T-helper 17 cell (primary cell): Measurements from ENCODE around the gene SLCO1B1. TPM values are rescaled to one million over a fixed set of nuclear protein-coding genes. Genes with fewer than 3 reads are reported as not detected.
"Not testable (repeated sequence)": the region's sequence is repeated elsewhere in the genome, so short reads cannot be mapped to it uniquely, and the experiment has no call there.

ENCODE experiments used
- ATAC-seq: fragments of 150-1000 bp; cut with Tn5 transposase; 2 replicates; pipeline ENCODE4 v1.10.0; 2021; ENCODE audit warnings: mild to moderate bottlenecking, moderate library complexity
- DNase-seq, 3 donors: peaks; one replicate each; pipeline versions ENCODE4 v3.0.0 to v3.0.0-alpha.2; 2020 to 2021
- H3K9me3 ChIP-seq: one replicate; pipeline ENCODE4 v1.7.0; 2013; ENCODE audit warnings: low read length, mild to moderate bottlenecking; ENCODE audit not compliant: control insufficient read depth, poor library complexity, severe bottlenecking
- H3K27ac Mint-ChIP-seq: one replicate; pipeline ENCODE4 v1.8.0; 2022; ENCODE audit warnings: mild to moderate bottlenecking, moderate library complexity, mixed read lengths
- H3K27me3 Mint-ChIP-seq: one replicate; pipeline ENCODE4 v1.8.0; 2022; ENCODE audit warnings: mixed read lengths
- H3K36me3 Mint-ChIP-seq: one replicate; pipeline ENCODE4 v1.8.0; 2022; ENCODE audit warnings: low read depth, mixed read lengths
- H3K4me1 Mint-ChIP-seq: one replicate; pipeline ENCODE4 v1.8.0; 2022; ENCODE audit warnings: mild to moderate bottlenecking, mixed read lengths
- H3K4me3 Mint-ChIP-seq: one replicate; pipeline ENCODE4 v1.8.0; 2022; ENCODE audit warnings: mild to moderate bottlenecking, moderate library complexity, mixed read lengths
- total RNA-seq, 4 donors: library from RNA in 2 of 4; stranded (reverse) in 2 of 4; gene quantifications; one replicate each; pipeline ENCODE4 v1.2.3 and lab custom pipeline; 2022 to 2026

Gene SLCO1B1, protein sequence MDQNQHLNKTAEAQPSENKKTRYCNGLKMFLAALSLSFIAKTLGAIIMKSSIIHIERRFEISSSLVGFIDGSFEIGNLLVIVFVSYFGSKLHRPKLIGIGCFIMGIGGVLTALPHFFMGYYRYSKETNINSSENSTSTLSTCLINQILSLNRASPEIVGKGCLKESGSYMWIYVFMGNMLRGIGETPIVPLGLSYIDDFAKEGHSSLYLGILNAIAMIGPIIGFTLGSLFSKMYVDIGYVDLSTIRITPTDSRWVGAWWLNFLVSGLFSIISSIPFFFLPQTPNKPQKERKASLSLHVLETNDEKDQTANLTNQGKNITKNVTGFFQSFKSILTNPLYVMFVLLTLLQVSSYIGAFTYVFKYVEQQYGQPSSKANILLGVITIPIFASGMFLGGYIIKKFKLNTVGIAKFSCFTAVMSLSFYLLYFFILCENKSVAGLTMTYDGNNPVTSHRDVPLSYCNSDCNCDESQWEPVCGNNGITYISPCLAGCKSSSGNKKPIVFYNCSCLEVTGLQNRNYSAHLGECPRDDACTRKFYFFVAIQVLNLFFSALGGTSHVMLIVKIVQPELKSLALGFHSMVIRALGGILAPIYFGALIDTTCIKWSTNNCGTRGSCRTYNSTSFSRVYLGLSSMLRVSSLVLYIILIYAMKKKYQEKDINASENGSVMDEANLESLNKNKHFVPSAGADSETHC
- not detected for total RNA-seq
- total RNA-seq (lab: John Stamatoyannopoulos, UW) = 0 reads per million in 2 donors

DNA sequence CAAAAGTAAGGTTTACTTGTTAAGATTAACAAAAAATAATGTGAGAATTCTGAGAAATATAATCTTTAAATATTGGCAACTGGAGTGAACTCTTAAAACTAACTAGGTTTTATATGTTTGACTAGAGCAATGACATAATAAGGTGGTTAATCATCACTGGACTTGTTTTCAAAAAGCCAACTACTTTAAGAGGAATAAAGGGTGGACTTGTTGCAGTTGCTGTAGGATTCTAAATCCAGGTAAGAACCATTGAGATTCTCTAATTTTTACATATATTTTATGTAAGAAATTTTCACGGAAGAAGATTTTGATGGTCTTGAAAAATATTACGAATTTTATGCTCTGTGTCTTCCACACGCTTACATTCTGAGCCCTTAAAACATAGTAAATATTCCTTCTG lies at the start of gene SLCO1B1:
Gene SLCO1B1 (plus strand): TSS at position 197 of the 400 bp plus-strand sequence. CDS start 10,381 bp downstream, outside the sequence.
- no peak within 1 kb of the TSS for H3K27ac Mint-ChIP-seq
- H3K4me3 Mint-ChIP-seq = no peak within 1 kb of the TSS
- ATAC-seq (no peak), DNase-seq (no peak)
- no peaks in the 10 kb centered on the region for H3K4me1 Mint-ChIP-seq
- H3K27me3 Mint-ChIP-seq = no peaks in the 10 kb centered on the region
- no peaks in the 10 kb centered on the region for H3K36me3 Mint-ChIP-seq
- no peaks in the 10 kb centered on the region for H3K9me3 ChIP-seq

DNA sequence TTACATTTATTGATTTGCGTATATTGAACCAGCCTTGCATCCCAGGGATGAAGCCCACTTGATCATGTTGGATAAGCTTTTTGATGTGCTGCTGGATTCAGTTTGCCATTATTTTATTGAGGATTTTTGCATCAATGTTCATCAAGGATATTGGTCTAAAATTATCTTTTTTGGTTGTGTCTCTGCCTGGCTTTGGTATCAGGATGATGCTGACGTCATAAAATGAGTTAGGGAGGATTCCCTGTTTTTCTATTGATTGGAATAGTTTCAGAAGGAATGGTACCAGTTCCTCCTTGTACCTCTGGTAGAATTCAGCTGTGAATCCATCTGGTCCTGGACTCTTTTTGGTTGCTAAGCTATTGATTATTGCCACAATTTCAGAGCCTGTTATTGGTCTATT lies 46.2 kb upstream of the SLCO1B1 start:
- DNase-seq, H3K27me3 Mint-ChIP-seq, H3K4me1 Mint-ChIP-seq, H3K4me3 Mint-ChIP-seq, H3K36me3 Mint-ChIP-seq, H3K9me3 ChIP-seq, ATAC-seq, H3K27ac Mint-ChIP-seq: not testable (repeated sequence)

DNA sequence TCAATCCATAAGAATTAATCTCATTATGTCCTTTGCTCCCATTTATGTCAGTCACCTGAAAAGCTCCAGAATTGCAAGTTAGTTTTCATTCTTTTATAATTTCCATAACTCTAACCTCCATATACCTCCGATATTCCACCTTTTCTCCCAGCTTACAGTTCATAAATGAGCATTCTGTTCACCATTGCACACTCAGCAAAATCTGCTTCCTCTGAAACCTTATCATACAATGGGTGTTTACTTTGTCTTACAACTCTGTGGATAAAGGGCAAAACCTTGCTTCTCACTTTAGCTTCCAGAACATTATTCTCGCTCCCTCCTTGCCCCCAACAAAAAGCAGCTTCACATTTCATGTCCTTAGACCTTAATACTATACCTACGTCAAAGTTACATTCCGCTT lies 19.3 kb upstream of the SLCO1B1 start:
- no peak overlapping the region for H3K27ac Mint-ChIP-seq
- no peaks in the 10 kb centered on the region for H3K9me3 ChIP-seq
- H3K4me1 Mint-ChIP-seq = no peaks in the 10 kb centered on the region
- H3K4me3 Mint-ChIP-seq = no peak overlapping the region
- ATAC-seq = no peak
- H3K36me3 Mint-ChIP-seq = no peaks in the 10 kb centered on the region
- DNase-seq = no peak
- H3K27me3 Mint-ChIP-seq = no peaks in the 10 kb centered on the region

DNA sequence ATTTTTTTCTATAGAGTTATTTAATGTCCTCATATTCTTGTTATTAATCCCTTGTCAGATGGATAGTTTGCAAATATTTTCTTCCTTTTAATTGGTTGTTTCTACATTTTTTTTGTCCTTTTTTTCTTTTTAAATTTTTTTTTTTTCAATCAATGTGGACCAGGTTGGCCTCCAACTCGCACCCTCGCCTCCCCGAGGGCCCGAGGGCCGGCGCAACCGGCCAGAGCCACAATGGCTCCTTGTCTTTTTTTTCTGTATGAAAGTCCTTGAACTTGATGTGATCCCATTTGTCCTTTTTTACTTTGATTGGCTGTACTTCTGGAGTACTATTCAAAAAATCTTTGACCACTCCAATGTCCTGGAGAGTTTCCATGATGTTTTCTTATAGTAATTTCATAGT lies 17.7 kb upstream of the SLCO1B1 start:
- DNase-seq (no peak), ATAC-seq (no peak)
- no peaks in the 10 kb centered on the region for H3K36me3 Mint-ChIP-seq

DNA sequence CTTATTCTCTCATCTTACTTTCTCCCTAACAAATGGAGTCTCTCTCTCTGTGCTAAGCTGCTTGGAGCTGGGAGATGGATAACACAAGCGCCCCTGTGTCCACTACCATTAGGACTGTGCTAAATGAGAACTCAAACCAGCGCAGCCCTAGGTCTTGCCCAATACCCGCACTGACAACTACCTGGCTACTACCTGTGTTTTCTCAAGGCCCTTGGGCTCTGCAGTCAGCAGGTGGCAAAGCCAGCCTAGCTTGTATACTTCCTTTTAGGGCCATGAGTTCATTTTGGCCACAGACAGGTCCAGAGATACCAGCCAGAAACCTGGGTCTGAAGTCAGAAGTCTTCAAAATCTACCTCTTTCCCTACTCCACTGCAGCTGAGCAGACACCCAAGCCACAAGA lies 13.0 kb upstream of the SLCO1B1 start:
- H3K4me3 Mint-ChIP-seq = no peak overlapping the region
- no peaks in the 10 kb centered on the region for H3K36me3 Mint-ChIP-seq
- H3K27ac Mint-ChIP-seq = no peak overlapping the region
- H3K27me3 Mint-ChIP-seq = no peaks in the 10 kb centered on the region
- DNase-seq = no peak
- H3K9me3 ChIP-seq = no peaks in the 10 kb centered on the region
- ATAC-seq = no peak
- no peaks in the 10 kb centered on the region for H3K4me1 Mint-ChIP-seq

More for the DNA sequence above, 17.7 kb upstream of the SLCO1B1 start:
- Mint-ChIP-seq H3K4me1 (no peaks in the 10 kb centered on the region), H3K4me3 (no peak overlapping the region), H3K27me3 (no peaks in the 10 kb centered on the region), H3K27ac (no peak overlapping the region)
- no peaks in the 10 kb centered on the region for H3K9me3 ChIP-seq

DNA sequence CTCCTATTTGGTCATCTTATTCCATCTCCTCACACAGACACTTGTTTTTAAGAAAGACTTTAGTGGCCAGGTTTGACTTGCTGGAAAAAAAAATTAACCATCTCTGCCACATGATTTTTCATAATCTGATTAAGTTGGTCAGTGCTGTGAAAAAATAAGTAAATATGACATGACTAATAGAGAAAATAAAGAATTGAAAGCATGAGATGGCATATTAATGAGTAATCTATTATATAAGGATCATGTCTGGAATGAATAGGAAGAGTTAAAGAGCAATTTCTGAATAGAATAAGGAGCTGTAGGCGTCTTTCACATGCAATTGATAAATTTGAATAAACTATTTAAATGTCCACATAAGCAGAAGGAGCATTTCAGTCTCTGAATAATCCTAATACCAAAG lies 12.2 kb upstream of the SLCO1B1 start:
- Mint-ChIP-seq H3K27me3 (no peaks in the 10 kb centered on the region), H3K4me3 (no peak overlapping the region), H3K4me1 (no peaks in the 10 kb centered on the region), H3K27ac (no peak overlapping the region), H3K36me3 (no peaks in the 10 kb centered on the region)
- no peak for ATAC-seq
- DNase-seq = no peak
- H3K9me3 ChIP-seq = no peaks in the 10 kb centered on the region

DNA sequence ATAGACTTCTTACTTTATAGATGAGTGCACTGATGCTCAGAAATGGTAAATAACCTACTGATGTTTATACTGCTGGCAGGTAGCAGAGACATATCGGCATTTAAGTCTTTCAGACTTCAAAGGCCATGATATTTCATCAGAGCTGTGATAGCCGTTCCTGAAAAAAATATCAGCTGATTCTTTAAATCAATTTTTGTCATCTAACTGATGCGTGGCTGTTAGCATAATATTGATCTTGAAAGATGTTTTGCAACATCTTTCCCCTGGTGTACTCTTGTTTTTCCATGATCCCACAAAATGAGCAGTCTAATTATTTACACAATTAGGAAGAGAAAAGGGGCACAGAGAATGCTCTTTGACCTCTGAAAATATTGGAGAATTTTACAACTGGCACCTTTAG lies 1.6 kb upstream of the SLCO1B1 start:
- H3K9me3 ChIP-seq = no peaks in the 10 kb centered on the region
- Mint-ChIP-seq H3K36me3 (no peaks in the 10 kb centered on the region), H3K4me1 (no peaks in the 10 kb centered on the region), H3K27me3 (no peaks in the 10 kb centered on the region), H3K4me3 (no peak overlapping the region), H3K27ac (no peak overlapping the region)
- DNase-seq (no peak), ATAC-seq (no peak)

DNA sequence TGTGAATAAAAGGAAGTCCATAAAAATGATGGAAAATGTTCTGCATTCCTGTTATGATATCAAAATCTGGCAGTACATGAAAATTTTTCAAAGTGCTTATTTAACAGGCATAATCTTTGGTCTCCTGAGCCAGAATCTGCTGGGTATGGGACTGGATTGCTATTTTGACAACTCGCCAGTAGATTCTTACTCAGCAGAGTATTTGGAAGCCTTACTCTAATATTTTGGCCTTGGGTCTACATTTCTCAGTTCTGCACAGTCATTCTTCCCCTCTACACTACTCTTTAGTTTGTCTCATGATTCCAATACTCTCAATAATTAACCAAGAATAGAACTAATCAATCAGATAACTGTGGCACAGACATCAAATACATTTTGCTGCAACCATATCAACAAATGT lies 1.1 kb upstream of the SLCO1B1 start:
- ATAC-seq = no peak
- Mint-ChIP-seq H3K4me3 (no peak overlapping the region), H3K36me3 (no peaks in the 10 kb centered on the region), H3K4me1 (no peaks in the 10 kb centered on the region), H3K27ac (no peak overlapping the region), H3K27me3 (no peaks in the 10 kb centered on the region)
- no peak for DNase-seq
- H3K9me3 ChIP-seq = no peaks in the 10 kb centered on the region

DNA sequence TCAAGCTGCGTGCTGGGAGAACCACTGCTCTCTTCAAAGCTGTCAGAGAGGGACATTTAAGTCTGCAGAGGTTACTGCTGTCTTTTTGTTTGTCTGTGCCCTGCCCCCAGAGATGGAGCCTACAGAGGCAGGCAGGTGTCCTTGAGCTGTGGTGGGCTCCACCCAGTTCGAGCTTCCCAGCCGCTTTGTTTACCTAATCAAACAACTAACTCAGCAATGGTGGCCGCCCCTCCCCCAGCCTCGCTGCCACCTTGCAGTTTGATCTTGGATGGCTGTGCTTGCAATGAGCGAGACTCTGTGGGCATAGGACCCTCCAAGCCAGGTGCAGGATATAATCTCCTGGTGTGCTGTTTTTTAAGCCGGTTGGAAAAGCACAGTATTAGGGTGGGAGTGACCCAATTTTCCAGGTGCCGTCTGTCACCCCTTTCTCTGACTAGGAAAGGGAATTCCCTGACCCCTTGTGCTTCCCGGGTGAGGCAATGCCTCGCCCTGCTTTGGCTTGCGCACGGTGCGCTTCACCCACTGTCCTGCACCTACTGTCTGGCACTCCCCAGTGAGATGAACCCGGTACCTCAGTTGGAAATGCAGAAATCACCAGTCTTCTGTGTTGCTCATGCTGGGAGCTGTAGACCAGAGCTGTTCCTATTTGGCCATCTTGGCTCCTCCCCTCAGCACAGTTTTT lies 6.5 kb downstream of the SLCO1B1 start:
- not testable (repeated sequence) for ATAC-seq, H3K36me3 Mint-ChIP-seq

DNA sequence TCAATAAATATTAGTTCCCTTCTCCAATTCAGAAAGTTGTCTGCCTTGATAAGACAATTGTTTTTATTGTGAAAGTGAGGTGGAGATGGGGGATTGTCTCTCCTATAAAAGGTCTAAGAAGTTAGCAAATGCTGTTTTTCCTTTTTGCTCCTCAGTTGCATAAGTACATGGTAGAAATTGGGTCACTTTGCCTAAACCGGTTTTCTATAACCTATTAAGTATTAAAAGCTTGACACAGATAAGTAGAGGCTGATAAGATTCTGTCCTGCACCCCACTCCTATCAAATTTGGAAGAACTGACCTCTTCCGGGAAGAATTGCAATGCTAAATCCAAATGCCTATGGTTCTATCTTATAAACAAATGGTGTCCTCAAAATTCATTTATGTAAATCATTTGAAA lies 7.0 kb downstream of the SLCO1B1 start:
- DNase-seq (no peak), ATAC-seq (no peak)
- H3K27ac Mint-ChIP-seq = no peak overlapping the region
- H3K9me3 ChIP-seq = no peaks in the 10 kb centered on the region
- H3K4me1 Mint-ChIP-seq = no peaks in the 10 kb centered on the region
- H3K27me3 Mint-ChIP-seq = no peaks in the 10 kb centered on the region
- no peaks in the 10 kb centered on the region for H3K36me3 Mint-ChIP-seq
- H3K4me3 Mint-ChIP-seq = no peak overlapping the region

More for the DNA sequence above, 6.5 kb downstream of the SLCO1B1 start:
- H3K27me3 Mint-ChIP-seq, H3K27ac Mint-ChIP-seq, H3K9me3 ChIP-seq, H3K4me3 Mint-ChIP-seq, H3K4me1 Mint-ChIP-seq, DNase-seq: not testable (repeated sequence)

DNA sequence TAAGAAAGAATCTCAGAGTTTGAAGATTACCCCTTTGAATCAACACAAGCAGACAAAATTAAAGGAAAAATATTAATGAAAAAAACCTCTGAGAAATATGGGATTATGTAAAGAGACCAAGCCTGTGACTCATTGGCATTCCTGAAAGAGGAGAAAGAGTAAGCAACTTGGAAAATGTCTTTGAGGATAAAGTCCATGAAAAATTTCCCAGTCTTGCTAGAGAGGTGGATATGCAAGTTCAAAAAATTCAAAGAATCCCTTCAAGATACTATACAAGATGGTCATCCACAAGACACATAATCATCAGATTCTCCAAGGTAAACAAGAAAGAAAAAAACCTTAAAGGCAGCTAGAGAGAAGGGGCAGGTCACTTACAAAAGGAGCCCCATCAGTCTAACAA lies 13.3 kb downstream of the SLCO1B1 start:
- H3K4me3 Mint-ChIP-seq = no peak overlapping the region
- no peaks in the 10 kb centered on the region for H3K27me3 Mint-ChIP-seq
- ATAC-seq (no peak), DNase-seq (no peak)
- no peaks in the 10 kb centered on the region for H3K9me3 ChIP-seq
- H3K27ac Mint-ChIP-seq = no peak overlapping the region
- H3K4me1 Mint-ChIP-seq = no peaks in the 10 kb centered on the region
- H3K36me3 Mint-ChIP-seq = no peaks in the 10 kb centered on the region

DNA sequence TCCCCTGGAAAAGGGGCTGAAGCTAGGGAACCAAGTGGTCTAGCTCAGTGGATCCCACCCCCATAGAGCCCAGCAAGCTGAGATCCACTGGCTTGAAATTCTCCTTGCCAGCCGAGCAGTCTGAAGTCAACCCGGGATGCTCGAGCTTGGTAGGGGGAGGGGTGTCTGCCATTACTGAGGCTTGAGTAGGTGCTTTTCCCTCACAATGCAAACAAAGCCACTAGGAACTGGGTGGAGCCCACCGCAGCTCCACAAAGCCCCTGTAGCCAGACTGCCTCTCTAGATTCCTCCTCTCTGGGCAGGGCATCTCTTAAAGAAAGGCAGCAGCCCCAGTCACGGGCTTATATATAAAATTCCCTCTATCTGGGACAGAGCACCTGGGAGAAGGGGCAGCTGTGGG lies 18.9 kb downstream of the SLCO1B1 start:
- H3K36me3 Mint-ChIP-seq, H3K4me1 Mint-ChIP-seq, H3K27ac Mint-ChIP-seq, H3K9me3 ChIP-seq, ATAC-seq, H3K27me3 Mint-ChIP-seq, H3K4me3 Mint-ChIP-seq, DNase-seq: not testable (repeated sequence)

DNA sequence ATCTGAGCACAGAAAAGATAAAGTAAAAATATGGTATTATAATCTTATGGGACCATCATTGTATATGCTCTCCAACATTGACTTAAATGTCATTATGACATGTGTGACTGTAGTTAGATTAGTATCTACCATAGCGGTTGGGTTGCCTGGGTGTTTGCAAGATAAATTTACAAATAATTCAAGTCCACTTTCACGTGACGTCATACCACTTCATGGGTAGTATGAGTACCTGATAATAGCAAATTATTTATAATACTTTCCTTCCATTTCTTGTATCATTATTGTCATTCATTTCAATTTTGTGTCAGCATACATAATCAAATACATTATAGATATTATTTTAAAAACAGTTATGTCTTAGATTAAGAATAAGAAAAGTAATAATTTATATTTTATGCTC lies 20.2 kb downstream of the SLCO1B1 start:
- Mint-ChIP-seq H3K4me1 (no peaks in the 10 kb centered on the region), H3K36me3 (no peaks in the 10 kb centered on the region), H3K27me3 (no peaks in the 10 kb centered on the region), H3K4me3 (no peak overlapping the region), H3K27ac (no peak overlapping the region)
- H3K9me3 ChIP-seq = no peaks in the 10 kb centered on the region
- DNase-seq = no peak
- ATAC-seq = no peak
